IMR-90 (cell line): ENCODE results near the gene CUTC. TPM values are rescaled to one million over a fixed set of nuclear protein-coding genes. Genes with fewer than 3 reads are reported as not detected.

Experiments used
- ATAC-seq: fragments of 200-7000 bp; cut with Tn5 transposase; 2 replicates; pipeline ENCODE4 v1.9.1; 2020; ENCODE audit warnings: low read depth, mild to moderate bottlenecking, moderate library complexity
- BruUV-seq: library from RNA; stranded (reverse); fragments of 400-500 nt; replicated peaks from 2 replicates; lab custom pipeline; 2021; lab: Mats Ljungman, UMichigan
- CTCF ChIA-PET: fragments of 300-600 bp; formaldehyde crosslinking; extraction: SDS; loops from one replicate; lab custom pipeline; 2021; ENCODE audit warnings: antibody characterized with exemption; lab: Yijun Ruan, JAX
- POLR2A ChIA-PET: fragments of 300-600 bp; sonication (Branson Sonifier 250); formaldehyde crosslinking; loops from one replicate; lab custom pipeline; 2022; ENCODE audit warnings: antibody characterized with exemption; ENCODE audit not compliant: unreplicated experiment; lab: Charles Lee
- DNase-seq: peaks from one replicate; pipeline ENCODE4 v3.0.0; 2013
- H2AFZ ChIP-seq: replicated peaks from 2 replicates; pipeline ENCODE3; 2013; ENCODE audit warnings: low read length, mild to moderate bottlenecking; ENCODE audit not compliant: poor library complexity
- H2AK5ac ChIP-seq: 2 replicates; pipeline ENCODE4 v1.6.1; 2013; ENCODE audit warnings: low read depth, low read length, inconsistent platforms
- H2AK9ac ChIP-seq: replicated peaks from 2 replicates; pipeline ENCODE3; 2013; ENCODE audit warnings: mild to moderate bottlenecking, low read depth, low read length, moderate library complexity; ENCODE audit not compliant: poor library complexity
- H2BK120ac ChIP-seq: 2 replicates; pipeline ENCODE4 v1.6.1; 2013; ENCODE audit warnings: low read depth, low read length, inconsistent platforms
- H2BK15ac ChIP-seq: 3 replicates; pipeline ENCODE4 v1.6.1; 2013; ENCODE audit warnings: low read depth, low read length, inconsistent platforms
- H2BK20ac ChIP-seq: 2 replicates; pipeline ENCODE4 v1.6.1; 2013; ENCODE audit warnings: low read depth, mild to moderate bottlenecking, inconsistent platforms, low read length, moderate library complexity
- H2BK5ac ChIP-seq: 2 replicates; pipeline ENCODE4 v1.6.1; 2013; ENCODE audit warnings: mild to moderate bottlenecking, low read depth, low read length, inconsistent platforms; ENCODE audit not compliant: poor library complexity, severe bottlenecking
- H3K14ac ChIP-seq: replicated peaks from 2 replicates; pipeline ENCODE4 v1.6.1; 2013; ENCODE audit warnings: low read depth, low read length, inconsistent platforms
- H3K18ac ChIP-seq: 2 replicates; pipeline ENCODE4 v1.6.1; 2013; ENCODE audit warnings: low read depth, low read length, control low read depth
- H3K23ac ChIP-seq: 2 replicates; pipeline ENCODE4 v1.6.1; 2013; ENCODE audit warnings: low read depth, low read length, inconsistent platforms
- H3K27ac ChIP-seq: 2 replicates; pipeline ENCODE4 v1.5.1; 2013; ENCODE audit warnings: mild to moderate bottlenecking, control low read depth, low read length; ENCODE audit not compliant: insufficient read depth
- H3K27me3 ChIP-seq: 2 replicates; pipeline ENCODE4 v1.6.1; 2013; ENCODE audit warnings: low read length; ENCODE audit not compliant: control insufficient read depth, insufficient read depth
- H3K36me3 ChIP-seq: 2 replicates; pipeline ENCODE4 v1.6.1; 2013; ENCODE audit warnings: low read length, mixed read lengths; ENCODE audit not compliant: control insufficient read depth, insufficient read depth
- H3K4ac ChIP-seq: 2 replicates; pipeline ENCODE4 v1.6.1; 2013; ENCODE audit warnings: low read depth, low read length, inconsistent platforms
- H3K4me1 ChIP-seq: 2 replicates; pipeline ENCODE4 v1.6.1; 2013; ENCODE audit warnings: low read length, mixed read lengths; ENCODE audit not compliant: control insufficient read depth, insufficient read depth
- H3K4me2 ChIP-seq: 2 replicates; pipeline ENCODE4 v1.6.1; 2013; ENCODE audit warnings: low read depth, mild to moderate bottlenecking, control low read depth, low read length, moderate library complexity
- H3K4me3 ChIP-seq: 2 replicates; pipeline ENCODE4 v1.5.1; 2013; ENCODE audit warnings: low read depth, mild to moderate bottlenecking, control low read depth, low read length, moderate library complexity; ENCODE audit not compliant: insufficient read depth
- H3K56ac ChIP-seq: 2 replicates; pipeline ENCODE4 v1.6.1; 2013; ENCODE audit warnings: low read length, inconsistent platforms; ENCODE audit not compliant: insufficient read depth; ENCODE audit errors: extremely low read depth
- H3K79me1 ChIP-seq, 2 experiments: 2 replicates each; pipeline ENCODE4 v1.6.1; 2013; ENCODE audit warnings: low read length in 2 of 2, inconsistent platforms in 1 of 2, low read depth in 1 of 2
- H3K9ac ChIP-seq: 2 replicates; pipeline ENCODE4 v1.6.1; 2013; ENCODE audit warnings: low read depth, low read length, control low read depth
- H3K9me1 ChIP-seq: 2 replicates; pipeline ENCODE4 v1.6.1; 2013; ENCODE audit warnings: low read length, inconsistent platforms; ENCODE audit not compliant: insufficient read depth
- H3K9me3 ChIP-seq: 2 replicates; pipeline ENCODE4 v1.6.1; 2013; ENCODE audit warnings: low read length; ENCODE audit not compliant: control insufficient read depth, insufficient read depth
- H4K20me1 ChIP-seq: 2 replicates; pipeline ENCODE4 v1.6.1; 2013; ENCODE audit warnings: low read length, inconsistent platforms; ENCODE audit not compliant: insufficient read depth
- H4K5ac ChIP-seq: 2 replicates; pipeline ENCODE4 v1.6.1; 2013; ENCODE audit warnings: mild to moderate bottlenecking, low read depth, low read length, control low read depth
- H4K8ac ChIP-seq, 2 experiments: 2 replicates each; pipeline ENCODE4 v1.6.1; 2013; ENCODE audit warnings: low read depth in 2 of 2, low read length in 2 of 2, control low read depth in 1 of 2, inconsistent platforms in 1 of 2
- H4K91ac ChIP-seq: 2 replicates; pipeline ENCODE4 v1.6.1; 2013; ENCODE audit warnings: low read depth, low read length, inconsistent platforms; ENCODE audit not compliant: insufficient read depth
- CEBPB ChIP-seq: IDR thresholded peaks from 2 replicates; pipeline ENCODE4 v1.6.1; 2012; ENCODE audit warnings: low read depth, low read length, improper control_type of control experiment
- CTCF ChIP-seq: conservative IDR thresholded peaks from 2 replicates; pipeline ENCODE4 v1.5.1; 2012; ENCODE audit warnings: mild to moderate bottlenecking, low read depth, low read length, improper control_type of control experiment
- POLR2A ChIP-seq: IDR thresholded peaks from 2 replicates; pipeline ENCODE4 v1.6.1; 2012; ENCODE audit warnings: mild to moderate bottlenecking, low read depth, low read length
- dilution Hi-C: fragments of 300-500 bp; cut with HindIII; formaldehyde crosslinking; loops from one replicate; pipeline ENCODE4 v1.14.3; 2018; ENCODE audit warnings: low sequenced_read_pairs; ENCODE audit not compliant: unreplicated experiment
- in situ Hi-C: fragments of 300-500 bp; cut with MboI; formaldehyde crosslinking; loops from 3 replicates; pipeline ENCODE4 v1.14.3; 2019; ENCODE audit warnings: low sequenced_read_pairs, inconsistent platforms, mixed read lengths
- intact Hi-C: fragments of 100-400 bp; cut with micrococcal nuclease; formaldehyde crosslinking; loops from 2 replicates; pipeline ENCODE4 v1.10.0; 2022
- polyA plus RNA-seq, 3 experiments: library from polyadenylated mRNA; depleted of rRNA; stranded (reverse); fragments of >200 nt; gene quantifications; 2 replicates each; pipeline ENCODE4 v1.2.3, GENCODE V29; 2012; ENCODE audit warnings: low replicate concordance in 1 of 3
- total RNA-seq: library from RNA; depleted of rRNA; stranded (reverse); fragments of >200 nt; gene quantifications from 2 replicates; pipeline ENCODE4 v1.2.3, GENCODE V29; 2012

Gene CUTC
- total and polyA plus RNA-seq, 2 of the 4 experiments (the other 2 are of a cell fraction), result 7.0 to 10.2 TPM

GRCh38 chr10:99761365-99761764 is 29.3 kb downstream of the CUTC start:
- H4K5ac ChIP-seq, result no peak overlapping the region
- H4K20me1 ChIP-seq, result no peaks in the 10 kb centered on the region
- H4K8ac ChIP-seq, result no peak overlapping the region
- no peaks in the 10 kb centered on the region for H3K9me3 ChIP-seq
- H2BK120ac ChIP-seq, result no peak overlapping the region
- H2BK5ac ChIP-seq, result no peak overlapping the region
- H2BK20ac ChIP-seq, result no peak overlapping the region
- H3K4ac ChIP-seq, result no peak overlapping the region
- no peak overlapping the region for H3K4me2 ChIP-seq
- ATAC-seq (peak; percentile 60), DNase-seq (no peak)
- no TSS peak for BruUV-seq
- H3K56ac ChIP-seq, result no peak overlapping the region
- no peaks in the 10 kb centered on the region for H3K79me1 ChIP-seq
- no peak overlapping the region for H2AFZ ChIP-seq
- dilution Hi-C loops (no loop called here), intact Hi-C loops (no loop called here), in situ Hi-C loops (no loop called here)
- H2BK15ac ChIP-seq, result no peak overlapping the region
- no peak overlapping the region for H3K9ac ChIP-seq
- peaks cover 5% of the 10 kb centered on the region for H3K36me3 ChIP-seq
- H4K91ac ChIP-seq, result no peak overlapping the region
- H3K14ac ChIP-seq, result no peak overlapping the region
- no peak overlapping the region for H3K4me3 ChIP-seq
- TF ChIP-seq POLR2A (no peak), CTCF (no peak), CEBPB (no peak)
- no peak overlapping the region for H3K27ac ChIP-seq
- H3K27me3 ChIP-seq, result no peaks in the 10 kb centered on the region
- H3K9me1 ChIP-seq, result no peaks in the 10 kb centered on the region
- POLR2A ChIA-PET, result interaction anchor here (0.6 kb wide), 1 partner anchor 86 kb away, joined by 3 read pairs; no protein-coding TSS in a partner anchor
- CTCF ChIA-PET, result no interaction called here
- no peak overlapping the region for H3K18ac ChIP-seq
- H3K4me1 ChIP-seq, result no peaks in the 10 kb centered on the region; the same call in 1 of the 2 replicates
- no peak overlapping the region for H2AK9ac ChIP-seq
- no peak overlapping the region for H3K23ac ChIP-seq
- H2AK5ac ChIP-seq, result no peak overlapping the region
